Glomerular endothelial cell (primary cell): ENCODE results near the gene DND1. TPM values are rescaled to one million over a fixed set of nuclear protein-coding genes. Genes with fewer than 3 reads are reported as not detected.
"Not testable (repeated sequence)": the region's sequence is repeated elsewhere in the genome, so short reads cannot be mapped to it uniquely, and the experiment has no call there.

Experiments
- DNase-seq: peaks from one replicate; pipeline ENCODE4 v3.0.0-alpha.2; 2011; ENCODE audit warnings: low read depth, low spot score; ENCODE audit errors: extremely low read depth
- total RNA-seq: library from RNA; depleted of rRNA; stranded (reverse); fragments of >200 nt; gene quantifications from 2 replicates; pipeline ENCODE4 v1.2.3, GENCODE V29; 2015

The DND1 gene
- total RNA-seq = 0.29 and 1.1 TPM in 2 replicates

DNA sequence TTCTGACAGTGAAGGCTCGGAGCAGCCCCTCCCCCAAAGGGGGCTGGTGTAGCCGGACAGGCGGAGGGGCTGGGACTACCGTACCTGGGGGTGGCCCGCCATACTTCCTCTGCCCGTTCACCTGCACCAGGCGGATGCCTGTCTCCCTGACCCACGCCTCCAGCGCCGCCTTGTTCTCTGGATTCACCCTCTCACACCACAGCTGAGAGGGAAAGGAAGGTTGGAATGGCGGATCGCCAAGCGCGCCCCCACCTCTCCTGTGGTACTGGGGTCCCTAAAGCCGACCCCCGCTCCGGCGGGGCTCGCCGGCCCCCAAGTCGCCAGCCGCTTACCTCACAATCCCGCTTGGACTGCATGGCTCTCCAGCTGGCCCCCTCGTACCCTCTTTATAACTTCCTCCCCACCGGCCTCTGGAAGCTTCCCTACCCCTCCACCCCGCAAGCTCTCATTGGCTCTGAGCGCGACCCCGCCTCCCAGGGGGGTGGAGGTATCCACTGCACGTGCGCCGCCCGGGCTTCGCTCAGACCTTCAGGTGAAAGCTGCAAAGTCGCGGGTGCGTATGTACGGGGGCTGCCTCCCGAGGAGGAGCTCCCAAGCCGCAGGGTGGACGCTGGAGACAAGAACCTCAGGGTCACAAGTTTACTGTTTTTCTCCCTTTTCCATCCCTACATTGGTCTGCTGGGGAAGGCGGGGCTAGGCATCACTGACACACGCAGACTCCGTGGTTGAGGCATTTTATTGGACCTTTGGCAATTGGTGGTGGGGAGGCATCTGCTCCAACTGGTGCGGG lies at the start of gene DND1:
TSS of gene DND1 (minus strand) at position 390 of the 790 bp plus-strand sequence. CDS start at position 356, 34 bp downstream.
- no peak for DNase-seq

DNA sequence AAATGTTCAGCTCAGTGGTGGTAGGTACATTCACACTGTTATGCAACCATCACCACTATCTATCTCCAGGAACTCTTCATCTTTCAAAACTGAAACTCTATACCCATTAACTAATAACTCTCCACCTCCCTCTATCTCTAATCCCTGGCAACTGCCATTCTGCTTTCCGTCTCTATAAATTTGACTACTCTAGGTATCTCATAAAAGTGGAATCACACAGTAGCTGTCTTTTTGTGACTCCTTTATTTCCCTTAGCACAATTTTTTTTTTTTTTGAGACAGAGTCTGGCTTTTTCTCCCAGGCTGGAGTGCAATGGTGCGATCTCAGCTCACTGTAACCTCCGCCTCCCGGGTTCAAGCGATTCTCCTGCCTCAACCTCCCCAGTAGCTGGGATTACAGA lies 48.0 kb upstream of the DND1 start:
- not testable (repeated sequence) for DNase-seq

DNA sequence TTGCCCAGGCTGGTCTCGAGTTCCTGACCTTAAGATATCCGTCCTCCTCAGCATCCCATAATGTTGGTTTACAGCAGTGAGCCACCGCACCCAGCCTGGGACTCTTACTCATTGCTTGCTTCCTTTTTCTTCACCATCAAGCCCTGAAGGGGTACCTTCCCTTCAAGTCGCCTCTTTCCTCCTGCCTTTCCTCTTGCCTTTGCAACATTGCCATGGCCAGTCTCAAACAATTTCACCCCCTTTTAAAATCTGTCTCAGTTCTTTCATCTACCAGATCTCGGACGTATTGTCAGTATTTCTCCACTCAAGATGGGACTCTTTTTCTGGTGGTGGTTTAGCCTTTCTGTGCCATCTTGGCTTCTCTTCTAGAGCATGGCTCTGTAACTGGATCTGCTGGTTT lies 47.4 kb upstream of the DND1 start:
- DNase-seq = not testable (repeated sequence)

DNA sequence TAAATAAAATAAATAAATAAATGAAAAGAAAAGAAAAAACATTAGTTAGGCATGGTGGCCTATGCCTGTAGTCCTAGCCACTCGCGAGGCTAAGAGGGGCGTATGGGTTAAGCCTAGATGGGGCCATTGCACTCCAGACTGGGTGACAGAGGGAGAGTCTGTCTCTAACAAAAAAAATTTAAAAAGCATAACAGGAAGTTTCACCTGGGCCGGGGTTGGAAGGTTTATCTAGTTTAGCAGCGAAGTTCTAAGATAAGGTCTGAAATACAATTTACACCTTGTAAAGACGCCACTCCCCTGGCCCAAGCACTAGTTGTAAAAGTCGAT lies 44.9 kb upstream of the DND1 start:
- DNase-seq = no peak

DNA sequence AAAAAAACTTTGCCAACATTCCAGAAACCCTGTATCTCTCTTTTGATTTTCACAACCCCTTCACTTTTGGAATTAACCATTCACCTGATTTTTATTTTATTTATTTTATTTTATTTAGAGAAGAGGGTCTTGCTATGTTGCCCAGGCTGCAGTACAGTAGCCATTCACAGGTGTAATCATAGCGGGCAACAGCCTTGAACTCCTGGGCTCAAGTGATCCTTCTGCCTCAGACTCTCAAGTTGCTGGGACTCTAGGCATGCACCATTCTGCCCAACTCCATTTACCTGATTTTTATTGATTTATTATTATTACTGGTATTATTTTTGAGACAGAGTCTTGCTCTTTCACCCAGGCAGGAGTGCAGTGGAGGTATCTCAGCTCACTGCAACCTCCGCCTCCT lies 42.9 kb upstream of the DND1 start:
- not testable (repeated sequence) for DNase-seq

DNA sequence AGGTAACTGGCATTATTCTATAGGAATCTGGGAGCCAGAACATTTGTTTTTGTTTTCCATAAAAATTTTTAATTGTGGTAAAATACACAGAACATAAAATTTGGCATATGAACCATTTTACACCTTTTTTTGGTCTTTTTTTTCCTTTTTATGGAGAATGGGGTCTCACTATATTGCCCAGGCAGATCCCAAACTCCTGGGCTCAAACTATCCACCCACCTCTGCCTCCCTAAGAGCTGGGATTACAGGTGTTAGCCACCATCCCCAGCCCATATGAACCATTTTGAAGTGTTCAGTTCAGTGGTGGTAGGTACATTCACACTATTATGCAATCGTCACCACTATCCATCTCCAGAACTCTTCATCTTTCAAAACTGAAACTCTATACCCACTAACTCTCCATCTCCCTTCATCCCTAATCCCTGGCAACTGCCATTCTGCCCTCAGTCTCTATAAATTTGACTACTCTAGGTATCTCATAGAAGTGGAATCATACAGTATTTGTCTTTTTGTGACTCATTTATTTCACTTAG lies 40.3 kb upstream of the DND1 start:
- DNase-seq = no peak

DNA sequence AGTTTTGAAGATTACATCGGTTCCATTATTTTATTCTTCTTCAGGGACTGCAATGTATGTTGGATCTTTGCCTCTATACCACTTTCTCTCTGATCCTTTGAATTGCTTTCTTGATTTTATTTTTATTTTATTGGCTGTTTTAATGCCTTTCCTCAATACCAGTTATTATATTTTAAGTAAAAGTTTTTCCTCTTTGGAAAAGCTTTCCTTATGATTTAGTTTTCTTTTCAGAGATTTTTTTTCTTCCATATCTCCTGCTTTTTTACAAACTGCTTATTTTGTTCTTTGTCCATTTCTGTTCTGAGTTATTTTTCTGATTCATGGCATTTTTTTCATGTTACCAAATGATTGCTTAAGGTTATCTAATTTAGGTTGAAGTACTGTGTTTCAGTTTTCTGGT lies 38.4 kb upstream of the DND1 start:
- DNase-seq = no peak

DNA sequence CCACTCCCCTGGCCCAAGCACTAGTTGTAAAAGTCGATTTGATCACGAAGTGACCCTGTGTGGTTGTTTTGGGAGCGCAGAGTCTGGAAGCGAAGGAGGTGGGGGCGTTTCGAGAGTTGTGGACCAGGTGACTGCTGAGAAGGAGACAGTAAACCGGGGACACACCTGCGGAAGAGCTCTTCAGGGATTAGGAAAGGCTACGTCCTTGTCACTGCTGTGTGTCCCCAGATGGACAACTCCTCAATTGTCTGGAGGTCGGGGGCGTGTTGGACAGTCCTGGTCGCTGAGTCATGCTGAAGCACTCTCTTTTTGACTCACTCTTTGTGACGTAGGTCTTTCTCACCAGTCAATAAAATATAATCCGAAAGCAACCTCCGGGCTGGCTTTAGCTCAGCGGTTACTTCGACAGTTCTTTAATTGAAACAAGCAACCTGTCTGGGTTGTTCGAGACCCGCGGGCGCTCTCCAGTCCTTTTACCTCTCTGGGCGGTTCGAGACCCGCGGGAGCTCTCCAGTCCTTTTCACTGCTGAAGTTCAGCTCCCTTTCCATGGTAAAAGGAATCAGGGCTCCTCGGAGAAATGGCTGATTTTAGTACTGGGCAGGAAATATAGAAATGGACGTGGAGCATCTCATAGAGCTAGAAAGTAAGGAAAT lies 37.6 kb upstream of the DND1 start:
- DNase-seq = peak; percentile 99

DNA sequence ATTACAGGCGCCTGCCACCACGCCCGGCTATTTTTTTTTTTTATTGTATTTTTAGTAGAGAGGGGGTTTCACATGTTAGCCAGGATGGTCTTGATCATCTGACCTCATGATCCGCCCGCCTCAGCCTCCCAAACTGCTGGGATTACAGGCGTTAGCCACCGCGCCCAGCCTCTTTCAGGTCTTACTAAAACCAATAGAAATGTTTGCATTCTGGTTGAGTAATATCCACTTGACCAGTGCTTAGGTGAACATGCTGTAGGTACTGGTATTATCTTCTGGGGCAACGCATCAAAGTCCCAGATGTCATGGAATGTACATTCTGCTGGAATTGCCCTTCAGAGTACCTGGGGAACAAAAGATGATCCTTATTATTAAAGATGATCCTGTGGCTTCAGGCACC lies 35.4 kb upstream of the DND1 start:
- not testable (repeated sequence) for DNase-seq

DNA sequence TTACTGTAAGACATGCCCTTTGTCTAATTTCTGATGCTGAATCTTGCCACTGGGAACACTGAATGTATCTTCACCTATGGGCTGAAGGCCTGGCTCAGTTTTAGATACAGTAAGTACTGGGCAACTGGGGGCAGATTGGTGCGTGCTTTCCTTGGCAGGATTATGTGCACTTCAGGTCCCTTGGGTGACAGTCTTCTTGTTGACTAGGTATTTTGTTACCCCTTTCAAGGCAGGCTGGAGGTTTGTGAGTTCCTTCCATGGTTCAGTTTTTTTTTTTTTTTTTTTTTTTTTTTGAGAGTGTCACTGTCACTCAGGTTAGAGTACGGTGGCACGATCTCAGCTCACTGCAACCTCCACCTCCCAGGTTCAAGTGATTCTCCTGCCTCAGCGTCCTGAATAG lies 34.4 kb upstream of the DND1 start:
- no peak for DNase-seq

DNA sequence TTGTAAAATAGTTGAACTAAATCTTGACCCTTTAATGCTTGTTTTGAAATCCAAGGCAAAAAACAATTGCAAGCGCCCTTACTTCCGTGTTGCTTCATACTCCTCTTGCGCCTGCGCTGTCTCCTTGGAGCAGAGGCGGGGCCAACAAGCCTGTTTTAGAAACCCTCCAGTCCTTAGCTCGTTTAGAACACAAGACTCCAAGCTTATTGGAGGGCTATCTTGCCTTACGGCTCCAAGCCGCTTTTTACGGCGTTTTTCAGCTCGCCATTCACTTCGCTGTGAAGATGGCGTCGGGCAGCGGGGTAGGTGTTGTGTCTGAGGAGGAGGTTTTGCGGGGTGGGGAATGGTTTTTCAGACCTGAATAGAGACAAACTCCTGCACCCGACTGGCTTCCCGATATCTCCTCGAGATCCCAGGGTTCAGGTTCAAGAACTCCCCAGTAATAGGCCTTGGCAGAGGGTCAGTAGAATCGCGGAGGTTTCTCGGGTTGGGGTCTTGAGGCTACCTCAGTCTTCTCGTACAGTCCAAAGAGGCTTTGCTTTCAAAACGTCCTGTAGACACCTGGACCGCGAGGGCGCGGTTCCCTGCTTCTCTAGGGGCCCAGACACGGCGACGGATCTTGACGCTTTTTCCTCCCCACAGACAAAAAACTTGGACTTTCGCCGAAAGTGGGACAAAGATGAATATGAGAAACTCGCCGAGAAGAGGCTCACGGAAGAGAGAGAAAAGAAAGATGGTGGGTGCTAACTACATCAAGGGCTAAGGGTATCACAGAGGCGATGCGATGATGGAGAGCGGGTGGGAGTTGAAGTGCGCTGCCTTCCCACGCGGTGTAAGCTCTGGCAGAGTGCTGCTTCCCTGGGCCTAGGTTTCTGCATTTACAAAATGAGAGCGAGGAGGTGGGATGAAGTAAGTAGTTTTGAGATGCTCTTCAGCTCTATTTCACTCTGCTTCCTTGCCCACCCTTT lies 27.1 kb upstream of the DND1 start, which contains the start of gene ZMAT2:
TSS of gene ZMAT2 (plus strand) at position 271 of the 968 bp plus-strand sequence. CDS start at position 285, 14 bp downstream.
- peak; percentile 96 for DNase-seq

DNA sequence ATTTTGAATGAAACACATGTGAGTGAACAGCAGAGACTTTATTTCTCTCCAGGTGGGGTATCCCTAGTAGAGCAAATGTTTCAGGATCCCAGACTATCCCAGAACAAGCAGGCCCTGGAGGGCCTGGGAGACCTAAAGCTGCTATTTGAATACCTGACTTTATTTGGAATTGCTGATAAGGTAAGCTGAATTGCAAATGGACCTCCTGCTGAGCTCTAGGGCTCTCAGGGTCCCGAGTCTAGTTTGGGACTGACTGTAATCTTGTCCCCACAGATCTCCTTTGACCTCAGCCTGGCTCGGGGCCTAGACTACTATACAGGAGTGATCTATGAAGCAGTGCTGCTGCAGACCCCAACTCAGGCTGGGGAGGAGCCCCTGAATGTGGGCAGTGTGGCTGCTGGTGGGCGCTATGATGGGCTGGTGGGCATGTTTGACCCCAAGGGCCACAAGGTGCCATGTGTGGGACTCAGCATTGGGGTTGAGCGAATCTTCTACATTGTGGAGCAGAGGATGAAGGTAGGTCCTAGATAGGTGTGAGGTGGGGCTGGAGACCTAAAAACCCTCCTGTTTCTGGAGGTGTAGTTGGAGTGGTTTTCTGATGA lies 23.6 kb upstream of the DND1 start:
- DNase-seq = no peak

DNA sequence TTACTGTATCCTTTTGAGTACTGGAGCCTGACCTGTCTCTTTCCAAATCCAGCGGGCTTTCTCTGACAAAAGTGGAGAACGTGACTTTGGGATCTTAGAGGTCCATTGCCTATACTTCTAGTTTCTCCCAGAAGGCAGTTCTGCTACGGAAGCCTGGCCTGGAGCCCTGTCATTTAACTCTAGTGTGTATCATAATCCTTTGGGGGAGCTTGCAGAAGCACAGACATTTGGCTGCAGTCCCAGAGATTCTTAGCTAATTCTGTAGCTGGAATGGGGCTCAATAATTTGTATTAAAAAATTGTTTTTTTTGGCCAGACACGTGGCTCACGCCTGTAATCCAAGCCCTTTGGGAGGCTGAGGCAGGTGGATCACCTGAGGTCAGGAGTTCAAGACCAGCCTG lies 20.9 kb upstream of the DND1 start:
- DNase-seq = no peak

DNA sequence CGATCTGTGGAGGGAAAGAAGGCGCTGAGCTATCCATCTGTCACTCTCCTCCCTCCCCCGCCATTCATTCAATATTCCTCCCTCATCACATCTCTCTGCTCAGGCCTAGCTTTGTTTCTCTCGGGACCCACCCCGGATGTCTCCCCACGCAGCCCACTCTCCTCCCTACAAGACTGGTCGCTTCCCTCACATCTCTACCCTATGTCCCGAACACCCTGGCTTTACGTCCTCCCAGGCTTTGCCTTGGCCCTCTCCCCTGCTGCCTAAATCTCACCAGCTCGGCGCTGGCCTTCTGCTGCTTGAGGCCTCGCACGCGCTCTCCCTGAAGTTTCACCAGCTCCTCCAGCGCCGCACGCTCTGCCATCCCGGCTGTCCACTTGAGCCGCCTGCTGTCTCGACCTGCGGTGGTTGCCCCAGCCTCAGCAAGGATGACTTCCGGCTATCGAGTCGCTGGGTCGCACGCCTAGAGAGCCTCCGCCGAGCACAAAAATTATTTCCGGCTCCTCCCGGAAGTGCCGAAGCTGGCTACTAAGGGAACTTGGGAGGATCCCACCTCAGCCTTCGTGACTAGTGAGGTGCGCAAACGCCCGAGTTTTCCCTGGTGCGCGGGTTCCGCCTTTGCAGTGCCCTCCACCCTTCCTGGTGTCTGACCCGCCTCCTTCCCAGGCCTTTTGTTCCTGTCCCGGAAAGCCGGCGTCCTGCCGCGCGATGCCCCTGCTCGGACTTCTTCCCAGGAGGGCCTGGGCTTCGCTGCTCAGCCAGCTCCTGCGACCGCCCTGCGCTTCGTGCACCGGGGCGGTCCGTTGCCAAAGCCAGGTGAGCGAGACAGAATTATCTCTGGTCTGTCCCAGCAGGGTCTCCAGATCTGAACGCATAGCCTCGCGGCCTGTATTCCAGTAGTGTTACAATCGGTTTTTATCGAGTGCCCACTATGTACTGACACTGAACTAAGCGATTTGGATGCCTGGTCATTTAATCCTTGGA lies 17.9 kb upstream of the DND1 start, which contains the start of the genes HARS1 and HARS2:
TSS of gene HARS1 (minus strand) at position 430 of the 984 bp plus-strand sequence. CDS start at position 364, 66 bp downstream.
TSS of gene HARS2 (plus strand) at position 515 of the 984 bp plus-strand sequence. CDS start at position 709, 194 bp downstream.
- peak; percentile 74 for DNase-seq

DNA sequence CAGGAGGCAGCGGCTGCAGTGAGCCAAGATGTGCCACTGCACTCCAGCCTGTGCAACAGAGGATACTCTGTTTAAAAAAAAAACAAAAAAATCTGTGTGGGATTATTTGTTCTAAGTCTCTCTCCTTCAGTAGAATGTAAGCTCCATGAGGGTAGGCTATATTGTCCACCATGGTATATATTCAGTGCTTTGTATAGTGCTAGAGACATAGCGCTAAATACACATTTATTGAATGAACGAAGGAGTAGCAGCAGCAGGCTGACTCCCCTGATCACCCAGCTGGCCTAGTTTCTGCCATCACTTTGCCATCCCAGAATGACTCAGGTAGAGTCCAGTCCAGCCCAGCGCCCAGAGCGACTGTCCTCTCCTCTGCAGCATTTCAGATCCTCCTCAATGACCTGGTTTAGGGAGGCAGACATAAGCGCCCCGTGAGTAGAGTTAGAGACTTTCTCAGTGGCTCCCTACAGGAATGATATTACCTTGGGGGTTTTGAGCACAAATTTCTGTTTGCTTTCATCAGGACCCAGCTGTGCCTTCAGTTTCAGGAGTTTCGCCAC lies 17.1 kb upstream of the DND1 start:
- no peak for DNase-seq

DNA sequence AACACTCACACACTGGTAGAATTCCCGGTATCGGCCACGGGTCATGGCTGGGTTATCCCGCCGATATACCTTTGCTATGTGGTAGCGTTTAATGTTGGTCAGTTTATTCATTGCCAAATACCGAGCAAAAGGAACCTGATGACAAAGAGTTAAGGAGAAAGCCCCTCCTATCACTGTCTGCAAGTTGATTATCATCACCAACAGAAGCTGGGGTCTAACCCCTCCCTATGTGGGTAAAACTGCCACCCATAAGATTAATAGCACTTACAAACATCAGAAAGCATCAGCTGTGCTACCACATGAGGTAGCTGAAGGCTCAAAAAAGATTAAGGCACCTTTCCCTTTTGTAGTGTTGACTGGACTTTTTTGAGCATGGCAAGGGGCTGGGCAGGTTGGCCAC lies 5.6 kb upstream of the DND1 start:
- DNase-seq = no peak

DNA sequence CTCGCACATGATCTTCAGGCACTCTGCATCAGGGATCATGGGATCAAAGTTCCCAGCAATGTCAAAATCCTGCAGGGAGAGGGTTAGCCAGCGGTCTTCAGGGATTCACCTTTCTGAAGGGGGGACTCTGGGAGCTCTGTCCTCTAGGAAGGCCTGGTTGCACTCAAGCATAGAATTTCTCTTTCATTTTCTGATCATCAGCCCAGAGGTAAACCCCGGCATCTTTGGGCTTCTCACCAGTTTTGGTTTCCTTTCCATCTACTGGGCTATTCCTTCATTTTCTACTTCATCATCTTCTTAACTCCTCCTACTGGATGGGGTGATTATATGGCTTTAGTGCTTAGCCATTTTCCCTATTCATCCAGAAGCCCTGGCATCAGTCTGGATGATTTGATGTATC lies 4.6 kb upstream of the DND1 start:
- no peak for DNase-seq

DNA sequence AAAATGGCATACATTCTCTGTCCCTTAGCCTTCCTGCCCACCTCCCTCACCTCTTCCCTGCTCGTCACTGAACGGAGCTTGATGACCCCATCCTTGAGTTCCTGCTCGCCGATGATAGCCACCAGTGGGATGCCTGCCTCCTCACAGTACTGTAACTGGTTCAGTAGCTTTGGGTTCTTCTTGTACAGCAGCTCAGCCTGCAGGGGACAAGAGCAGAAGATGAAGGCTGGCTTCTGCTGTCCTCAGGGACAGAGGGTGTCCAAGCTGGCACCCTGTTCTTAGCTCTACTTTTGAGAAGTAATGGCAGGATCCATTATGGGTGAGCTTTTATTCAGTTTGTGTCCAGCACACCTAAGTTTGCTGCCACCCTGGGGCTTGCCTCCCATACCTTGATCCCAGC lies 1.3 kb upstream of the DND1 start:
- no peak for DNase-seq

DNA sequence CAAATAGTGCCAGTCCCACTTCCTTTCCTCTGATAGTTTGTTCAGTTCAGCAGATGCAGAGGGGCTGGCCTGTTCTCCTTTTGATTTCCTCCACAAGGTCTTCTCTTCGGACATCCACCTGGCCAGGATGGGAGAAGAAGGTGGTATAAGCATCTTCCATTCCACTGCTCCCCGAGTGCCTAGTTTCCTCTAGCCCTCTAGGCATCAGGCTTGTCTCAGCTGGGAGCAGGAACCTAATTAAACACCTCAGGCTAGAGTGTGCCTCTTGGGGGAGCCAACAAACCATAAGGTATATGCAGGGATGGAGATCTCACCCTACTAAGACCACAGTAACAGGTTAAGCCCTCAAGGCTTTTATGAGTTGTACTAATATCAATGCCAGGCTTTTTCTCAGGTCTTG lies 835 bp upstream of the DND1 start:
- no peak for DNase-seq
